ENCODE results near the gene ANKRD27.
"Not testable (repeated sequence)": the region's sequence is repeated elsewhere in the genome, so short reads cannot be mapped to it uniquely, and the experiment has no call there.

ANKRD27 gene

GRCh38 chr19:32658527-32658926 lies 16.5 kb downstream of the ANKRD27 start:
- H3K36me3 Mint-ChIP-seq (ENCODE audit: insufficient read depth) = peaks cover 39% of the 10 kb centered on the region
- no peak for DNase-seq
- no peaks in the 10 kb centered on the region for H3K9me3 Mint-ChIP-seq
- ATAC-seq (replicated peaks) = no peak
- H3K27me3 Mint-ChIP-seq = no peaks in the 10 kb centered on the region
- H3K4me3 Mint-ChIP-seq = no peak overlapping the region
- peaks cover 7 to 13% of the 10 kb centered on the region in 2 donors for H3K4me1 Mint-ChIP-seq (ENCODE audit: low read depth in 2 of 2)
- H3K27ac Mint-ChIP-seq = no peak overlapping the region

DNA sequence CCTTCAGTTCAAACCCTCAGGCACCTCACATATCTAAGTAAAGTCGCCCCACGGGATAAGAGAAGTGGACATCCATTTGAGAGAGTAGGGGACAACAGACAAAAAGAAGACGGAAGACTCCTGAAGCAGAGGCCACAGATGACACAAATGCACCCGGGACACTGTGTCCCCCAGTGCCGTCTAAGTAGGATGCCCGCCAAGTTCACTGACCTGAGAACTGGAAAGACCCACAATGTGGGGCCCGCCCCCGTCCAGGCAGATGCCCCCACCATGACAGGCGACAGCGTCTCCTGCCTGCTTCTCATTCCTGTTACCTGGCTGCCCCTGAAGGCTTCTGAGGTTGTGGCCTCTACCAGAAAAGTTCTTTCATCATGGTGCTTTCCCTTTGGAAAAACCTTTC lies 16.9 kb downstream of the ANKRD27 start:
- ATAC-seq (replicated peaks) (no peak), DNase-seq (no peak)
- Mint-ChIP-seq H3K27me3 (no peaks in the 10 kb centered on the region), H3K27ac (no peak overlapping the region), H3K36me3 (ENCODE audit: insufficient read depth) (peaks cover 39% of the 10 kb centered on the region), H3K9me3 (no peaks in the 10 kb centered on the region), H3K4me1 (ENCODE audit: low read depth in 2 of 2) (peaks cover 7 to 9% of the 10 kb centered on the region in 2 donors), H3K4me3 (no peak overlapping the region)

DNA sequence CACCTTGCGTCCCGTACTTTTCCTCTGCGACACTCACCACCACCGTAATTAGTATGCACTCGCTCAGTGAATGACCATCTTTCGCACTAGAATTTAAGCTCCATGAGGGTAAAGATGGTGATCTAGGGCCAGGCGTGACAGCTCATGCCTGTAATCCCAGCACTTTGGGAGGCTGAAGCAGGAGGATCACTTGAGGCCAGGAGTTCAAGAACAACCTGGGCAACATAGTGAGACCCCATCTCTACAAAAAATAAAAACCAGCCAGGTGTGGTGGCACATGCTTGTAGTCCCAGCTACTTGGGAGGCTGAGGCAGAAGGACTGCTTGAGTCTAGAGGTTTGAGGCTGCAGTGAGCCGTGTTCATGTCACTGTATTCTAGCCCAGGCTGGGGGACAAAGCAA lies 18.6 kb downstream of the ANKRD27 start:
- not testable (repeated sequence) for H3K4me1 Mint-ChIP-seq (ENCODE audit: low read depth in 2 of 2); H3K27ac Mint-ChIP-seq; DNase-seq; ATAC-seq (replicated peaks); H3K4me3 Mint-ChIP-seq; H3K27me3 Mint-ChIP-seq; H3K9me3 Mint-ChIP-seq
- H3K36me3 Mint-ChIP-seq (ENCODE audit: insufficient read depth) = peaks cover 40% of the 10 kb centered on the region

DNA sequence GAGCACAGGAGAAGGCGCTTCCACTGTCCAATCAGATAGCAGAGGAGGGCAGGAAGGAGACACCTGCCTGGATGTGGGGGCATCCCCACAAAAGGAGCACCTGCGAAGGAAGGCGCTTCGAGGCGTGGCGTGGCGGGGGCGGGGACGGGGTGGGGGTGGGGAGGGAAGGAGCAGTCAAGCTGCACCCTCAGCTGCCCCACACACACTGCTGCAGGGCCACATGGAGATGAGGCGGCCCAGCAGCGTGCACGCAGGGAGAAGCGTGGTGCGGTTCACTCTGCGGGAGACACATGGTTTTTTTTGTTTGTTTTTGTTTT lies 21.4 kb downstream of the ANKRD27 start:
- Mint-ChIP-seq H3K27me3 (no peaks in the 10 kb centered on the region), H3K4me3 (no peak overlapping the region), H3K36me3 (ENCODE audit: insufficient read depth) (peaks cover 63% of the 10 kb centered on the region), H3K4me1 (ENCODE audit: low read depth in 2 of 2) (no peaks in the 10 kb centered on the region), H3K9me3 (no peaks in the 10 kb centered on the region), H3K27ac (no peak overlapping the region)
- DNase-seq (no peak), ATAC-seq (replicated peaks) (no peak)

- Mint-ChIP-seq H3K36me3 (ENCODE audit: insufficient read depth) (peaks cover 64% of the 10 kb centered on the region), H3K9me3 (no peaks in the 10 kb centered on the region), H3K27ac (no peak overlapping the region), H3K4me1 (ENCODE audit: low read depth in 2 of 2) (no peaks in the 10 kb centered on the region), H3K27me3 (no peaks in the 10 kb centered on the region), H3K4me3 (no peak overlapping the region)
- ATAC-seq (replicated peaks) (no peak), DNase-seq (no peak)
These were observed 21.9 kb downstream of the ANKRD27 start for GRCh38 chr19:32652894-32653598.

- H3K4me3 Mint-ChIP-seq; DNase-seq; H3K9me3 Mint-ChIP-seq; ATAC-seq (replicated peaks); H3K27ac Mint-ChIP-seq; H3K4me1 Mint-ChIP-seq (ENCODE audit: low read depth in 2 of 2); H3K27me3 Mint-ChIP-seq: not testable (repeated sequence)
- H3K36me3 Mint-ChIP-seq (ENCODE audit: insufficient read depth) = peaks cover 67% of the 10 kb centered on the region
These were observed 22.6 kb downstream of the ANKRD27 start for GRCh38 chr19:32652331-32652730.

GRCh38 chr19:32651729-32652140 lies 23.2 kb downstream of the ANKRD27 start:
- H3K27me3 Mint-ChIP-seq = no peaks in the 10 kb centered on the region
- peaks cover 0 to 2% of the 10 kb centered on the region in 2 donors for H3K4me1 Mint-ChIP-seq (ENCODE audit: low read depth in 2 of 2)
- H3K36me3 Mint-ChIP-seq (ENCODE audit: insufficient read depth) = peaks cover 67% of the 10 kb centered on the region
- no peak overlapping the region for H3K27ac Mint-ChIP-seq
- DNase-seq (no peak), ATAC-seq (replicated peaks) (no peak)
- no peaks in the 10 kb centered on the region for H3K9me3 Mint-ChIP-seq
- no peak overlapping the region for H3K4me3 Mint-ChIP-seq

GRCh38 chr19:32650671-32651070 lies 24.3 kb downstream of the ANKRD27 start:
- Mint-ChIP-seq H3K36me3 (ENCODE audit: insufficient read depth) (peaks cover 61% of the 10 kb centered on the region), H3K27me3 (no peaks in the 10 kb centered on the region), H3K4me1 (ENCODE audit: low read depth in 2 of 2) (peaks cover 0 to 4% of the 10 kb centered on the region in 2 donors), H3K4me3 (no peak overlapping the region), H3K27ac (no peak overlapping the region), H3K9me3 (no peaks in the 10 kb centered on the region)
- no peak for DNase-seq
- no peak for ATAC-seq (replicated peaks)

GRCh38 chr19:32649751-32650150 lies 25.2 kb downstream of the ANKRD27 start:
- H3K27ac Mint-ChIP-seq = no peak overlapping the region
- H3K27me3 Mint-ChIP-seq = no peaks in the 10 kb centered on the region
- DNase-seq (no peak), ATAC-seq (replicated peaks) (no peak)
- H3K36me3 Mint-ChIP-seq (ENCODE audit: insufficient read depth) = peaks cover 52% of the 10 kb centered on the region
- no peaks in the 10 kb centered on the region for H3K9me3 Mint-ChIP-seq
- peaks cover 0 to 4% of the 10 kb centered on the region in 2 donors for H3K4me1 Mint-ChIP-seq (ENCODE audit: low read depth in 2 of 2)
- no peak overlapping the region for H3K4me3 Mint-ChIP-seq

DNA sequence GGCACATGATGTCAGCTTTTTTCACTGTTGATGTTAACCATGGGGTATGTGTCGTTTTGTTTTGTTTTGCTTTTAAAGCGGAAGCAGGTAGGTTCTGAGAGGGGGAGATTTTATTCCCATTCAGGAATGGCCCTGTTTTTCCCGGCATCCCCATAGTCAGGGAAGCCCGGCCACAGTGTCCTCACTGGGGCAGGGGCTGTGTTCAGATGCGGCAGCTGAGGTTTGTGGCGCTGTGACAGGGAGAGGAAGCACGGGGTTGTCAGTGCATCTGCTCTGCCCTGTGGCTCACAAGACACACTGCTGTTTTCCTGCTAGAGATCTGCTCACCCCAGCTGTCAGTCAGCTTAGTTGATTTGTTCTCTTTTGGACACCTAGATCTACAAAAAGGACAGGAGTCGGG lies 27.6 kb downstream of the ANKRD27 start:
- ATAC-seq (replicated peaks) (no peak), DNase-seq (no peak)
- Mint-ChIP-seq H3K4me3 (no peak overlapping the region), H3K9me3 (no peaks in the 10 kb centered on the region), H3K27me3 (no peaks in the 10 kb centered on the region), H3K4me1 (ENCODE audit: low read depth in 2 of 2) (peaks cover 10 to 14% of the 10 kb centered on the region in 2 donors), H3K36me3 (ENCODE audit: insufficient read depth) (peaks cover 56% of the 10 kb centered on the region), H3K27ac (peak overlapping the region; percentile 52 to 60)

GRCh38 chr19:32646556-32646955 lies 28.4 kb downstream of the ANKRD27 start:
- Mint-ChIP-seq H3K4me1 (ENCODE audit: low read depth in 2 of 2) (peaks cover 10 to 15% of the 10 kb centered on the region in 2 donors), H3K9me3 (no peaks in the 10 kb centered on the region), H3K4me3 (no peak overlapping the region), H3K36me3 (ENCODE audit: insufficient read depth) (peaks cover 57% of the 10 kb centered on the region), H3K27me3 (no peaks in the 10 kb centered on the region), H3K27ac (peak overlapping the region; percentile 18 to 60)
- DNase-seq = no peak
- no peak for ATAC-seq (replicated peaks)

DNA sequence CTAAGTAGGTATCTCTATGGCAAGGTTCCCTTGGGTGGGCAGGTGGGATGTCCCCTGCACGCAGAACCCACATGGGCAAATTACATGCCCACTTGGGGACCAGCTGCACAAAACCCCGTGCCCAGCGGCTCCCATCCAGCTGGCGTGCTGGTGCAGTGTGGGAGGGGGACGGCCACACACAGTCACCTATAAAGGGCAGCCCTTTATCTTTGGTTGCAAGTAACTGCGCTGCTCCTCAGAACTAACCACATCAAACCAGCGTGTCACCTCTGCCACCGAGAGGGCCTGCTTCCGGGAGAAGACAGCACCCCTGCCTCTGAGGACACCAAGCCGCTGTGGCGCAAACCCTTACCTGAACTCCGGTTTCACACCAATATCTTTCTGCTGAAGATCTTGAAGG lies 32.2 kb downstream of the ANKRD27 start:
- DNase-seq = peak; percentile 42 to 52 (median 51)
- Mint-ChIP-seq H3K4me1 (ENCODE audit: low read depth in 2 of 2) (peaks cover 10 to 15% of the 10 kb centered on the region in 2 donors), H3K4me3 (peak overlapping the region; percentile 40 to 61), H3K27me3 (no peaks in the 10 kb centered on the region), H3K27ac (peak overlapping the region; percentile 71 to 90), H3K36me3 (ENCODE audit: insufficient read depth) (peaks cover 56% of the 10 kb centered on the region), H3K9me3 (no peaks in the 10 kb centered on the region)
- ATAC-seq (replicated peaks) = peak; percentile 99

GRCh38 chr19:32638625-32639024 lies 36.4 kb downstream of the ANKRD27 start:
- DNase-seq (no peak), ATAC-seq (replicated peaks) (no peak)
- no peaks in the 10 kb centered on the region for H3K27me3 Mint-ChIP-seq
- no peaks in the 10 kb centered on the region for H3K9me3 Mint-ChIP-seq
- peaks cover 12 to 13% of the 10 kb centered on the region in 2 donors for H3K4me1 Mint-ChIP-seq (ENCODE audit: low read depth in 2 of 2)
- H3K36me3 Mint-ChIP-seq (ENCODE audit: insufficient read depth) = peaks cover 52% of the 10 kb centered on the region
- H3K27ac Mint-ChIP-seq = no peak overlapping the region
- H3K4me3 Mint-ChIP-seq = no peak overlapping the region

DNA sequence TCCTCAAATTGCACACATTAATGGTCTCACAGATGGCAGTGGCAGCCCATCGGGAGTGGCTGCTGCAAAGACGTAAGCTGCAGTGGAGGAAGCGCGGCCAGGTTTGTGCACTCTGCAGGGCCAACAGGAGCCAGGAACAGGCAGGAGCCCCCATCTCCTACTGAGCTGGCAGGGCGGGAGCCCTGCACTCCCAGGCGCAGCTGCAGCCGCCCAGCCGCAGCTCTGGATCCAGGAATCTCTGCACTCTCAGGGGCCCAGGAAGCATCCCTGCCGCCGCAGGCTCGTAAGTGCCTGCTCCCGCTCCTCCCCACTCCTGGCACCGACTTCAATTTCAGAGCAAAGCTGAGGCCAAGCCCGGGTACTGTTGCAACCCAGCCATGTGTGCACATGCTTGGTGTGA lies 37.5 kb downstream of the ANKRD27 start:
- Mint-ChIP-seq H3K27me3 (no peaks in the 10 kb centered on the region), H3K9me3 (no peaks in the 10 kb centered on the region), H3K36me3 (ENCODE audit: insufficient read depth) (peaks cover 43% of the 10 kb centered on the region), H3K4me1 (ENCODE audit: low read depth in 2 of 2) (peaks cover 2 to 3% of the 10 kb centered on the region in 2 donors), H3K4me3 (no peak overlapping the region), H3K27ac (no peak overlapping the region)
- no peak for DNase-seq
- ATAC-seq (replicated peaks) = no peak

Data from effector memory CD8-positive, alpha-beta T cell (primary cell).